Glutamatergic neuron (in vitro differentiated cells): ENCODE measurements around the gene ASPHD1. TPM values are rescaled to one million over a fixed set of nuclear protein-coding genes. Genes with fewer than 3 reads are reported as not detected.
"Not testable (repeated sequence)": the region's sequence is repeated elsewhere in the genome, so short reads cannot be mapped to it uniquely, and the experiment has no call there.

ENCODE experiments used
- DNase-seq: peaks from one replicate; pipeline ENCODE4 v3.0.0; 2022
- H3K27ac Mint-ChIP-seq: one replicate; pipeline ENCODE4 v1.8.0; 2020; ENCODE audit warnings: mild to moderate bottlenecking, mixed read lengths, inconsistent platforms; ENCODE audit not compliant: unreplicated experiment
- H3K27me3 Mint-ChIP-seq: one replicate; pipeline ENCODE4 v1.8.0; 2020; ENCODE audit warnings: mild to moderate bottlenecking, moderate library complexity, mixed read lengths, inconsistent platforms; ENCODE audit not compliant: unreplicated experiment
- H3K36me3 Mint-ChIP-seq: one replicate; pipeline ENCODE4 v1.8.0; 2020; ENCODE audit warnings: mild to moderate bottlenecking, mixed read lengths, inconsistent platforms; ENCODE audit not compliant: unreplicated experiment
- H3K4me1 Mint-ChIP-seq: one replicate; pipeline ENCODE4 v1.8.0; 2020; ENCODE audit warnings: mild to moderate bottlenecking, low read depth, mixed read lengths, inconsistent platforms; ENCODE audit not compliant: unreplicated experiment
- H3K4me3 Mint-ChIP-seq: one replicate; pipeline ENCODE4 v1.8.0; 2020; ENCODE audit warnings: mild to moderate bottlenecking, mixed read lengths, inconsistent platforms; ENCODE audit not compliant: unreplicated experiment
- H3K9me3 Mint-ChIP-seq: one replicate; pipeline ENCODE4 v1.8.0; 2020; ENCODE audit warnings: mild to moderate bottlenecking, moderate library complexity, mixed read lengths, inconsistent platforms; ENCODE audit not compliant: unreplicated experiment
- total RNA-seq: library from RNA; stranded (reverse); fragmentation: NEBNext Ultra II Directional; extraction: Animal tissue kit (Norgen Biotek cat#: 25700); gene quantifications from one replicate; pipeline ENCODE4 v1.2.1, GENCODE V29; 2021; ENCODE audit not compliant: unreplicated experiment
- TF ChIP-seq, protein P1 (sequence below): fragments of 200-600 bp; sonication (generic); IDR thresholded peaks from one replicate; pipeline ENCODE4 v1.5.0; 2021; ENCODE audit not compliant: partially characterized antibody, unreplicated experiment

The ASPHD1 gene
- total RNA-seq, 1 donor from 2014 or later = 56.4 TPM

DNA sequence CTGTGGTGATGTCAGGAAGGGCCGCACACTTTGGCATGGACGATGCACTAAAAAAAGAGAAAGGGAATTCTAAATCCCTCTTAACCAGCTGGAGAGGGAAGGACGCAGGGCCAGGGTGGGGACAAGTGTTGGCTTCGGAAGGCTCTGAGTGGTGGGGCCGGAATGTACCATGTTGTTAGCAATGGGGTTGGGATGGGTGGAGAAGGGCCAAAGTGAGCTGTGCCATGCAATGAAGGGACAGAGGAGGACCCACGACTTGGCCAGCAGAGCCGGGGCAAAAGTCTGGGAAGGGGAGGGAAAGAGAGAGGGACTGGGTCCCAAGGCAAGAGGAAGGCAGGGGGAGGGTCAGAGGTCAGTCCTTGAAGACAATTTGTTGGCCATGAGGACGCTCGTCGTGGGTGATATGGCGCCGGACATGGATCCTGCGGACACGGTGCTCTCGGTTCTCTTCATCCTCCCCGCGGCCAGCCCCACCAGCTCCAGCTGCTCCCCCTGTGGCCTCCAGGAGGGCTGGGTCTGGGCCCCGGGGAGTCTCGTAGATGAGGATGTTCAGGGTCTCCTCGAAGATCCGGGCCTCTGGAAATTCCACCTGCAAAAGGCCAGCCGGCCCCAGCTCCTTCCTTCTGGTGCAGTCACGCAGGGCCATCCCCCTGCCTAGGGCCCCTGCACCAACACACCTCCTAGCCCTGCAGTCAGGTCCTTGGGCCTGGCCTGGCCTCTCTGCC, 6.4 kb downstream of the ASPHD1 start:
- Mint-ChIP-seq H3K27me3 (peaks cover 7% of the 10 kb centered on the region), H3K27ac (no peak overlapping the region), H3K4me1 (peaks cover 8% of the 10 kb centered on the region), H3K36me3 (no peaks in the 10 kb centered on the region), H3K4me3 (no peak overlapping the region), H3K9me3 (peaks cover 4% of the 10 kb centered on the region)
- no peak for DNase-seq
- TF ChIP-seq, protein P1, sequence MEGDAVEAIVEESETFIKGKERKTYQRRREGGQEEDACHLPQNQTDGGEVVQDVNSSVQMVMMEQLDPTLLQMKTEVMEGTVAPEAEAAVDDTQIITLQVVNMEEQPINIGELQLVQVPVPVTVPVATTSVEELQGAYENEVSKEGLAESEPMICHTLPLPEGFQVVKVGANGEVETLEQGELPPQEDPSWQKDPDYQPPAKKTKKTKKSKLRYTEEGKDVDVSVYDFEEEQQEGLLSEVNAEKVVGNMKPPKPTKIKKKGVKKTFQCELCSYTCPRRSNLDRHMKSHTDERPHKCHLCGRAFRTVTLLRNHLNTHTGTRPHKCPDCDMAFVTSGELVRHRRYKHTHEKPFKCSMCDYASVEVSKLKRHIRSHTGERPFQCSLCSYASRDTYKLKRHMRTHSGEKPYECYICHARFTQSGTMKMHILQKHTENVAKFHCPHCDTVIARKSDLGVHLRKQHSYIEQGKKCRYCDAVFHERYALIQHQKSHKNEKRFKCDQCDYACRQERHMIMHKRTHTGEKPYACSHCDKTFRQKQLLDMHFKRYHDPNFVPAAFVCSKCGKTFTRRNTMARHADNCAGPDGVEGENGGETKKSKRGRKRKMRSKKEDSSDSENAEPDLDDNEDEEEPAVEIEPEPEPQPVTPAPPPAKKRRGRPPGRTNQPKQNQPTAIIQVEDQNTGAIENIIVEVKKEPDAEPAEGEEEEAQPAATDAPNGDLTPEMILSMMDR = no peak

DNA sequence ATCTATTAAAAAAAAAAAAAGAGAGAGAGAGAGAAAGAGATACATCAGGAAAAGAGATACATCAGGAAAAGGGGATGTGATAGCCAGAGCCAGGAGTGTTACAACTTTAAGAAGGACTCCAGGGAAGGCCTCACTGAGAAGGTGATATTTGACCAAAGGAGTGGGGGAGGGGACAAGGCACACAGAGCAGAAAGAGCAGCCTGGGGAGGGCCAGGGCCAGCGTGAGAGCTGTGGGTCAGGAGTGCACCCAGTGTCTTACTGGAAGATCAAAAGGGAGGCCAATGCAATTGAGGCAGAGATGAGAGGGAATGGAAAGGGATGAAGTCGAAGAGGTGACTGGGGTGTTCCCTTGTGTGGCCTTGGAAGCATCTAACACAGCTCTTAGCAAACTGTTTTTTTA, 7.7 kb downstream of the ASPHD1 start:
- H3K27ac Mint-ChIP-seq = no peak overlapping the region
- TF ChIP-seq, protein P1 = no peak

DNA sequence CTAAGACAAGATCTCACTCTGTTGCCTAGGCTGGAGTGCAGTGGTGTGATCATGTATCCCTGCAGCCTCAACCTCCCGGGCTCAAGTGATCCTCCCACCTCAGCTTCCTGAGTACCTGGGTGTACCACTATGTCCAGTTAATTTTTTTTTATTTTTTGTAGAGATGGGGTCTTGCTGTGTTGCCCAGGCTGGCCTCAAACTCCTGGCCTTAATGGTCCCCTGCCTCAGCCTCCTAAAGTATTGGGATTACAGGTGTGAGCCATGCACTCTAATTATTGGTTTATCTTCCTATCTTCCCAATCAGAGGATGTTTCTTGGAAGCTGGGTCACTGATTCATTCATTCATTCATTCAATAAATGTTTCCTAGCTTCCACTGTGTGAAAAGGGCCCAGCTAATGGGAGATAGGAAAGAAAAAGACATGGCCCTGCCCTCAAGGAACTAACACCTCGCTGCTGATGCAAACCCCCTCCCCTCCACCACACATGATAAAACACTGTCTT, 8.5 kb downstream of the ASPHD1 start:
- Mint-ChIP-seq H3K4me1 (no peaks in the 10 kb centered on the region), H3K9me3 (peaks cover 4% of the 10 kb centered on the region), H3K4me3 (no peak overlapping the region), H3K27ac (no peak overlapping the region), H3K27me3 (peaks cover 11% of the 10 kb centered on the region), H3K36me3 (no peaks in the 10 kb centered on the region)
- no peak for DNase-seq
- TF ChIP-seq, protein P1 = no peak

More for the DNA sequence above, 7.7 kb downstream of the ASPHD1 start:
- no peak for DNase-seq
- peaks cover 11% of the 10 kb centered on the region for H3K27me3 Mint-ChIP-seq
- peaks cover 4% of the 10 kb centered on the region for H3K9me3 Mint-ChIP-seq
- peak overlapping the region; percentile 1 for H3K4me3 Mint-ChIP-seq
- peaks cover 4% of the 10 kb centered on the region for H3K4me1 Mint-ChIP-seq
- no peaks in the 10 kb centered on the region for H3K36me3 Mint-ChIP-seq

DNA sequence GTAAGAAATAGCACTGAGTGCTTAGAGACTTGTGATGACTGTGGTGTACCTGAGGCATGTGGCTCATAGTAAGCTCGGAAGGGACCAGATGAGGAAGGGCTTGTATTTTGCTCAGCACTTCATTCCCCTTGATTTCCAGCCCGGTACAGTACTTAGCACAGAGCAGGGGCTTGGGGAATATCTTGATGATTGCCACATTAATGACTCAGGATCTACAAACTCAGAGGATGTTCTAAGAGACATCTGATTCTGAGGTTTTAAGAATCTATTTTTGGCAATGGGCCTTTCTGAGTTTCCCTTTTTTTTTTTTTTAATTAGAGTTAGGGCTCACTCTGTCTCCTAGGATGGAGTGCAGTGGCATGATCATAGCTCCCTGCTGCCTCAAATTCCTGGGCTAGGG, 9.1 kb downstream of the ASPHD1 start:
- H3K27me3 Mint-ChIP-seq = peaks cover 14% of the 10 kb centered on the region

DNA sequence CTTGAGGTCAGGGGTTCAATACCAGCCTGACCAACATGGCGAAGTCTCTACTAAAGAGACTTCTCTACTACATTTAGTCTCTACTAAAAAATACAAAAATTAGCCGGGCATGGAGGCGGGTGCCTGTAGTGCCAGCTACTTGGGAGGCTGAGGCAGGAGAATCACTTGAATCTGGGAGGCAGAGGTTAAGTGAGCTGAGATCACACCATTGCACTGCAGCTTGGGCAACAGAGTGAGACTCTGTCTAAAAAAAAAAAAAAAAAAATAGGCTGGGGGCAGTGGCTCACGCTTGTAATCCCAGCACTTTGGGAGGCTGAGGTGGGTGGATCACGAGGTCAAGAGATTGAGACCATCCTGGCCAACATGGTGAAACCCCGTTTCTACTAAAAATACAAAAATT, 9.6 kb downstream of the ASPHD1 start:
- DNase-seq, H3K4me3 Mint-ChIP-seq, H3K27ac Mint-ChIP-seq, H3K4me1 Mint-ChIP-seq, H3K36me3 Mint-ChIP-seq, H3K9me3 Mint-ChIP-seq: not testable (repeated sequence)
- peaks cover 14% of the 10 kb centered on the region for H3K27me3 Mint-ChIP-seq

More for the DNA sequence above, 9.1 kb downstream of the ASPHD1 start:
- no peak for DNase-seq
- Mint-ChIP-seq H3K27ac (no peak overlapping the region), H3K4me3 (no peak overlapping the region), H3K9me3 (peaks cover 4% of the 10 kb centered on the region), H3K36me3 (no peaks in the 10 kb centered on the region), H3K4me1 (no peaks in the 10 kb centered on the region)
- TF ChIP-seq, protein P1 = no peak
